PFSK-1 (cell line): ENCODE data around the gene RHBDL3.

Experiments used
- FOXP2 ChIP-seq: optimal IDR thresholded peaks from 2 replicates; pipeline ENCODE3; 2011; ENCODE audit warnings: borderline replicate concordance, control low read depth, inconsistent platforms; ENCODE audit not compliant: insufficient read depth; ENCODE audit errors: extremely low read length, extremely low read depth
- POLR2AphosphoS5 ChIP-seq: IDR thresholded peaks from 2 replicates; pipeline ENCODE4 v1.6.1; 2012; ENCODE audit warnings: low read depth, mild to moderate bottlenecking, control low read depth, low read length, moderate library complexity
- SIN3A ChIP-seq: IDR thresholded peaks from 2 replicates; pipeline ENCODE4 v1.6.1; 2012; ENCODE audit warnings: mild to moderate bottlenecking, low read length, moderate library complexity, borderline replicate concordance; ENCODE audit not compliant: insufficient read depth
- TAF1 ChIP-seq: IDR thresholded peaks from 2 replicates; pipeline ENCODE4 v1.6.1; 2012; ENCODE audit warnings: low read length, control low read depth, borderline replicate concordance; ENCODE audit not compliant: insufficient read depth
- TF ChIP-seq, protein P1 (sequence below), 2 experiments: IDR thresholded peaks; 2 replicates each; pipeline versions ENCODE4 v1.6.1 to v1.8.0; 2011 to 2012; ENCODE audit warnings: low read depth in 2 of 2, low read length in 2 of 2, control low read depth in 1 of 2, inconsistent platforms in 1 of 2, mild to moderate bottlenecking in 1 of 2, moderate library complexity in 1 of 2; ENCODE audit not compliant: insufficient read depth in 1 of 2

- TF ChIP-seq SIN3A (no peak), POLR2AphosphoS5 (no peak), FOXP2 (no peak), TAF1 (no peak)
- TF ChIP-seq, protein P1, sequence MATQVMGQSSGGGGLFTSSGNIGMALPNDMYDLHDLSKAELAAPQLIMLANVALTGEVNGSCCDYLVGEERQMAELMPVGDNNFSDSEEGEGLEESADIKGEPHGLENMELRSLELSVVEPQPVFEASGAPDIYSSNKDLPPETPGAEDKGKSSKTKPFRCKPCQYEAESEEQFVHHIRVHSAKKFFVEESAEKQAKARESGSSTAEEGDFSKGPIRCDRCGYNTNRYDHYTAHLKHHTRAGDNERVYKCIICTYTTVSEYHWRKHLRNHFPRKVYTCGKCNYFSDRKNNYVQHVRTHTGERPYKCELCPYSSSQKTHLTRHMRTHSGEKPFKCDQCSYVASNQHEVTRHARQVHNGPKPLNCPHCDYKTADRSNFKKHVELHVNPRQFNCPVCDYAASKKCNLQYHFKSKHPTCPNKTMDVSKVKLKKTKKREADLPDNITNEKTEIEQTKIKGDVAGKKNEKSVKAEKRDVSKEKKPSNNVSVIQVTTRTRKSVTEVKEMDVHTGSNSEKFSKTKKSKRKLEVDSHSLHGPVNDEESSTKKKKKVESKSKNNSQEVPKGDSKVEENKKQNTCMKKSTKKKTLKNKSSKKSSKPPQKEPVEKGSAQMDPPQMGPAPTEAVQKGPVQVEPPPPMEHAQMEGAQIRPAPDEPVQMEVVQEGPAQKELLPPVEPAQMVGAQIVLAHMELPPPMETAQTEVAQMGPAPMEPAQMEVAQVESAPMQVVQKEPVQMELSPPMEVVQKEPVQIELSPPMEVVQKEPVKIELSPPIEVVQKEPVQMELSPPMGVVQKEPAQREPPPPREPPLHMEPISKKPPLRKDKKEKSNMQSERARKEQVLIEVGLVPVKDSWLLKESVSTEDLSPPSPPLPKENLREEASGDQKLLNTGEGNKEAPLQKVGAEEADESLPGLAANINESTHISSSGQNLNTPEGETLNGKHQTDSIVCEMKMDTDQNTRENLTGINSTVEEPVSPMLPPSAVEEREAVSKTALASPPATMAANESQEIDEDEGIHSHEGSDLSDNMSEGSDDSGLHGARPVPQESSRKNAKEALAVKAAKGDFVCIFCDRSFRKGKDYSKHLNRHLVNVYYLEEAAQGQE (IDR thresholded peaks at IDR 0.05; ENCODE audit: insufficient read depth in 1 of 2, low read depth in 2 of 2, low read length in 2 of 2): no peak
Measured at GRCh38 chr17:32305049-32305448, 39.4 kb downstream of the RHBDL3 start.
